ENCODE data around the gene CDH24. TPM values are rescaled to one million over a fixed set of nuclear protein-coding genes. Genes with fewer than 3 reads are reported as not detected.
A peak's percentile ranks its signal among the peaks of the same experiment; 100 is the strongest.

The CDH24 gene
- total RNA-seq, 1 experiment from 2014 or later, result 2.9 TPM

DNA sequence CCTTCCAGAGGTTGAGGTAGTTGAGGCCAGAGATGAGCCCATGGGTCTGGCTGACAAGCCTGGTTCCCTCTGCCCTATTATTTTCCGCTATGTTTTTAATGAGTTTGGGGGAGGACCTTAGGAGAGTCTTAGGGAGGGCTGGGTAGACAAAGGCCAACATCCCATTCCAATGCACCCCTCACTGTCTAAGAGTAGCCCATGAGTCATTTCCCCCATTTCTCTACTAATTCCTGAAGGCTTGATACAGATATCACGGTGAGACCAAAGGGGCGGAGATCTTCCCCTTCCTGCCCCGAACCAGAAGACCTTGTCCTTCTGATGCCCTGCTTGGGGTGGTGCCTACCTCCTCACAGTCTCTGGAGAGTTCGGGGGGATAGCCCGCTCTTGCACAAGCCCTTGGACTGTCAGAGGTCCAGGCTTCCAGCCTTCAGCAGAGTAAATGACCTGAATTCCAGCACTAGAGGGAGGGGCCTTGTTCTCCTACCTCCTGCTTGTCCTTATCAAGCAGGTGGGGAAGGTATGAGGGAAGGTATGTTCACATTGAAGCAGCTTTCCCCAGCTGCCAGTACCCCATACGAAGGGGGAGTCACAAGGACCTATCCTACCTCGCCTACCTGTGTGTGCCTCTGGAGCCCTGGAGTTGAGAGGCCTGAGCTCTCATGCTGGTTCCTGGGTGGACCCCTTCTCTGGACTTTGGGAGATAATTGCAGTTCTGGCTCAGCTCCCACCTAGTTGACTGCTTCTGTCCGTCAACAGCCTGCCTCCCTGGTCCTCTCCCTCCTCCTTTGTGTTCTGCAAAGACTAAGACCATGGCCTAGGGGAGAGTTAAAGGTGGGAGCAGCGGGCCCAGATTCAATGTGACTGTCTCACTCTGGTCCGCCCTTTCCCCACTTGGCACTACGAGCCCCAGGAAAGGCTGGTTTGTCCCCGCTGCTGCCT, 11.6 kb downstream of the CDH24 start:
- no peak for DNase-seq (ENCODE audit: low spot score)

- DNase-seq (ENCODE audit: low spot score), result no peak
Measured at GRCh38 chr14:23044840-23045239, 12.5 kb downstream of the CDH24 start.

DNA sequence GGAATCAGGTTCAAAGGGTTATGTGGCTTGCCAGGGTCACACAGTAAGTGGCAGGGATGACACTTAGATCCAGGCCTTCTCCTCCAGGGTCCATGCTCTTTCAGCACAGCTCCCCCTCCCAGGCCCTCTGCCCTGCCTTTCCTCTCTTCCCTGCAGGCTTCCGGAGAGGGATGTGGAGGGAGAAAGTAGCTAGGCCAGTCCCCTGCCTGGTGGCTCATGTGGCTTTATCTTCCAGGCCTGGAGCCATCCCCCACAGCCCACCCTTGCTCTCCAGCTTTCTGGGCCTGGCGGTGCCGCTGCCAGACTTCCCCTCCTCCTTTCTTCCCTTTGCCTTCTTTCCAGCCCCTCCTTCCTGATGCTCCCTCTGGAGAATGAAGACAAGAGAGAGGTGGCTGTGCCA, 13.6 kb downstream of the CDH24 start:
- DNase-seq (ENCODE audit: low spot score), result no peak

DNA sequence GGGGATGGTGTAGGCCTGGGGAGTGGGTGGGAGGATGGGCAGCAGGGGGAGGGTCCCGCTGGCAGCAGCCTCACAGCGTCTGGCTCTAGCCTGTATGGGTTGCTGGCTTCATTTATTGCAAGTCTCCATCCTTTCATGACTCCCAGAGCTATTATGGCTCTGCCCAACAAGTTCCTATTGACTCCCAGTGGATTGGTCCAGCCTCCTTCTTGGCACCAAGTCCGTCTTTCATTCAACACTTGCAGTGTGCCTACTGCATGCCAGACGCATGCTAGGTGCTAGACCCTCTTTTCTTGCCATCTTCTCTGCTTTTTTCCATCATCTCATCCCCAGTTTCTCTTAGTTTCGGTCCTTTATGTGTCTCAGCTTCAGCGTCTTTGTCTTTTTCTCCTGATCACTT, 14.2 kb downstream of the CDH24 start:
- DNase-seq (ENCODE audit: low spot score), result no peak

DNA sequence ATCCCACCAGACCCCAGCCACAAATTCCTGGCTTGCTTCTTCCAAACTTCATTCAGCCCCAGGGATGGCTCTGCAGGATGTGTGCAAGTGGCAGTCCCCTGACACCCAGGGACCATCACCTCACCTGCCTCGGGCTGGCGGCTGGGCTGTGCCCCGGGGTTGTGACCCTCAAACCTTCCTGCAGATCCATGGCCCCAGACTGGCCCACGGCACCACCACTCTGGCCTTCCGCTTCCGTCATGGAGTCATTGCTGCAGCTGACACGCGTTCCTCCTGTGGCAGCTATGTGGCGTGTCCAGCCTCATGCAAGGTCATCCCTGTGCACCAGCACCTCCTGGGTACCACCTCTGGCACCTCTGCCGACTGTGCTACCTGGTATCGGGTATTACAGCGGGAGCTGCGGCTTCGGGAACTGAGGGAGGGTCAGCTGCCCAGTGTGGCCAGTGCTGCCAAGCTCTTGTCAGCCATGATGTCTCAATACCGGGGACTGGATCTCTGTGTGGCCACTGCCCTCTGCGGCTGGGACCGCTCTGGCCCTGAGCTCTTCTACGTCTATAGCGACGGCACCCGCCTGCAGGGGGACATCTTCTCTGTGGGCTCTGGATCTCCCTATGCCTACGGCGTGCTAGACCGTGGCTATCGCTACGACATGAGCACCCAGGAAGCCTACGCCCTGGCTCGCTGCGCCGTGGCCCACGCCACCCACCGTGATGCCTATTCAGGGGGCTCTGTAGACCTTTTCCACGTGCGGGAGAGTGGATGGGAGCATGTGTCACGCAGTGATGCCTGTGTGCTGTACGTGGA, 15.0 kb downstream of the CDH24 start, which contains the start of gene PSMB11:
Gene PSMB11, plus strand, starts transcription at position 51 of the 804 bp plus-strand sequence. Its CDS starts 14 bp downstream, at position 65.
- no peak for DNase-seq (ENCODE audit: low spot score)

- DNase-seq (ENCODE audit: low spot score), result no peak
Measured at GRCh38 chr14:23041729-23042128, 15.6 kb downstream of the CDH24 start.

- no peak for DNase-seq (ENCODE audit: low spot score)
Measured at GRCh38 chr14:23040100-23040499, 17.2 kb downstream of the CDH24 start.

DNA sequence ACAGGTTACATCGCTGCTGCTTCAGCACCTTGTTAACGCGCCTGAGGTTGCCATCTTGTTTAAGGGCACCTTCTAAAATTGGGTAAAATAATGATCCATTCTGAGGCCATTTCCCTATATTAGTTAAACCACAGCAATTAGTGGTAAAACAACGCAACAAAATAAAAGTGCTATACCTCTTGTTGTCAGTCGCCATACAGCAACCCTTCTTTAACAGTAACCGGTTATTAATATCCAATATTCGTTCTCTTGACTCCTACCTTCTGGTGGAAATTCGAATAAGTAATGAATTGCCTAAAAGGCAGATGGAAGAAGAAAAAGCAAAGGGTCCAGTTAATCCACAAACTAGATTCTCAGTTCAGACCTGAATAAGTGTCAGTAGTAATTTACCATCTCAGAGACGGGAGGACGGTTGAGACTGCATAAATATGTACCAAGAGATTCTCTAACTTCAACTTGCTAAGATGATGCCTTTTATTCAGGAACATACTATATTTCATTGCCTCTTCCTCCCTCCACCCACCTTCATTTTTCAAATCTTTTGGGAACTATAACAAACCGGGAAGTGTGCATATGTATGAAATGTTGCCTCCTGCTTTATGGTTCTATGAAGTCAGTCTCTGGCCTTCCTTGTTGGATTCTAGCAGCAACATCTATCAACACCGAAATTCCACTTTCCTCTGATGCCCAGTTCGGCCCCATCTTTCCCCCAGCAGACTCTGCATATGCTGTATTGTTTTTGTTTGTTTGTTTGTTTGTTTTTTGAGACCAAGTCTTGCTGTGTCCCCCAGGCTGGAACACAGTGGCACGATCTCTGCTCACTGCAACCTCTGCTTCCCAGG, 21.8 kb downstream of the CDH24 start:
- DNase-seq (ENCODE audit: low spot score), result no peak

- peak; percentile 97 for DNase-seq (ENCODE audit: low spot score)
Measured at GRCh38 chr14:23034498-23035302, 22.6 kb downstream of the CDH24 start, which contains the start of gene PSMB5. Gene PSMB5 (minus strand): TSS chr14:23034900. CDS start chr14:23034881, 19 bp downstream.

- no peak for DNase-seq (ENCODE audit: low spot score)
Measured at GRCh38 chr14:23033801-23034497, 23.4 kb downstream of the CDH24 start.

DNA sequence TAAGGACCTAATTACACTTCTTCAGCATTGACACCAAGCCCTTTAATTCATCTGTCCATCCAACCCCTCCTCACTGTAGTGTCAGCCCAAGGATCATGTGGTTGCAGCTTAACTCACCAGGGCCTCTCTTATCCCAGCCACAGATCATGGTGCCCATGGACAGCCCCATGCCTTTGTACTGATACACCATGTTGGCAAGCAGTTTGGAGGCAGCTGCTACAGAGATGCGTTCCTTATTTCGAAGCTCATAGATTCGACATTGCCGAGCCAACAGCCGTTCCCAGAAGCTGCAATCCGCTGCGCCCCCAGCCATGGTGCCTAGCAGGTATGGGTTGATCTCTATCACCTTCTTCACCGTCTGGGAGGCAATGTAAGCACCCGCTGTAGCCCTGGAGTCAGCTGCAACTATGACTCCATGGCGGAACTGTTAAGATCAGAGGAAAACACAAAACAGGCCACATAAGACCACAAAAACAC, 24.0 kb downstream of the CDH24 start:
- no peak for DNase-seq (ENCODE audit: low spot score)

GRCh38 chr14:23030936-23031335, 26.4 kb downstream of the CDH24 start:
- no peak for DNase-seq (ENCODE audit: low spot score)

DNA sequence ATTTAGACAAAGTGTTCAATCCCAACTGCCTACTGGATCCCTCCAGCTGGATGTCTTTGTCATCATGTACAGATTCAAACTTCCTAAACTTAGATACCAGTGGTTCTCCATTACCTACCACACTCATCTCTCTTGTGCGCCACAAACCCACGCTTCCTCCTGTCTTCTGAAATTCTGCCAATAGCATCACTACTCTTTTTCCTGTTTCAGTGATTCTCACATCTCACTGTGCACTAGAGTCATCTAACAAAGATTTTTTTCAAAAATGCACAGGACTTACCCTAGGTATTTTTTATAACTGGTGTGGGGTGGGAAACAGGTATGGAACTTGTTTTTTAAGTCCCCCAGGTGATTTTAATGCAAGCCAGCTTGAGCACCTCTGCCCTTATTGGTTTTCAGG, 28.5 kb downstream of the CDH24 start:
- no peak for DNase-seq (ENCODE audit: low spot score)

DNA sequence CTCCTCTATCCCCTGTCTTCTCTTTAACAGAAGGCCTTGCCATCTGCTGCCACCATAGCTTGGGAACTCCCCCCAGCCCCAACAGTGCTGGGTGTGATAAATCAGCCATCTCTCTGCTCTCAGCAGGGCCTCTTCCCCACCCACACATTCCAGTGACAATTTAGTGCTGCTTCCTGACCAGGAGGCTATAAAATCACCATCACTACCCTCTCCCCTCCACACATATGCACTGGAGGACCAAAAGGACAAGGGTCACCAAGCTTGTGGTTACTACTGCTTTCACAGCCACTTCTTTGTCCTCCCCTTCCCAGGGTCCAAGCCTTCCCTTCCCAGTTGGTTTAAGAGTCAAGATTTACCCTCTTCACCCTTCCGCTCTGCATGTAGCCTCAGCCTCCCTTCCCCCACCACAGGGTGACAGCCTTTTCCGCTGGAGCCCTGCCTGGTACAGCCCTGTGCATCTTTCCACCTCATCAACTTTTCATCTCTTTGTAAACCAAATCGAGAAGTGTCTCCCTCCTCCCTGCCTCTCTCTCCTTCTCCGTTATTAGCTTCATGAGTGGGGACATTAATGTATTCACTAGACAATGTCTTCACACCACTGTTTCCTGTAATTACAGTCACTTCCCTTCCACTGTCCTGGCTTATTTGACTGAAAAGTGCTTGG, 32.0 kb downstream of the CDH24 start:
- DNase-seq (ENCODE audit: low spot score), result no peak

DNA sequence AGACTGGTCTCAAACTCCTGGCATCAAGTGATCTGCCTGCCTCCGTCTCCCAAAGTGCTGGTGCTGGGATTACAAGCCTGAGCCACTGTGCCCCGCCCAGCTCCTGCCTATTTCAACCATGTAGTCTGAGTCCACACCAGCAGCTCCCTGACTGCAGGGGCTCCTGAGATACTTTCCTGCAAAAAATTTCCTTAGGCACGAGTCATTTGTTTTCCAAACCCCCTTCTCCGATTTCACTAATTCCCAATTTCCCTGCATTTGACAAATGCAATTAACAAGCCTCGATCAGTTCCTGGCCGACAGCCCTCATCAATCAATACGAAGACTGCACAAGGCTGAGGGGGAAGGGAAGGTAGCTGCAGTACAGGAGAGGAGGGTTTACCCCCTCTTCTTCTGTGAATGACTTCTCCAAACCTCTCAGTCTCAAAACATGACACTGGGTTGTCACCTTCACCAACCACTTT, 32.7 kb downstream of the CDH24 start:
- DNase-seq (ENCODE audit: low spot score), result no peak

DNA sequence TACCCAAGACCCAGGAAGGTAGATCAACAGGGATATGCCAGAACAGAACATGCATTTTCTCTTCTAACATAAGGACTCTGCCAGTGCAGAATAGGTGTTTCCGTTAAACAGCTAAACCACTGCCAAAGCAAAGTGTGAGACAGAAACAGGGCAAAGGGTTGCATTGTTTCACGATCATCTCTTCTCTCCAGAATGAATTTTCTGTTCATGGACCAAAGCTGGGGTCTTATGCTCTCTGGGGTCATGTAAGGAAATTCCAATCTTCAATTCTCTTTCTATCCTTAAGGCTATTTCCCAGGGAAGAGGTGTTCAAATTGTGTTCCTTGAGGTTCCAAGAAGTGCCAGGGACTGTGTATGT, 33.5 kb downstream of the CDH24 start:
- no peak for DNase-seq (ENCODE audit: low spot score)

GRCh38 chr14:23023022-23023794, 34.1 kb downstream of the CDH24 start:
- no peak for DNase-seq (ENCODE audit: low spot score)

DNA sequence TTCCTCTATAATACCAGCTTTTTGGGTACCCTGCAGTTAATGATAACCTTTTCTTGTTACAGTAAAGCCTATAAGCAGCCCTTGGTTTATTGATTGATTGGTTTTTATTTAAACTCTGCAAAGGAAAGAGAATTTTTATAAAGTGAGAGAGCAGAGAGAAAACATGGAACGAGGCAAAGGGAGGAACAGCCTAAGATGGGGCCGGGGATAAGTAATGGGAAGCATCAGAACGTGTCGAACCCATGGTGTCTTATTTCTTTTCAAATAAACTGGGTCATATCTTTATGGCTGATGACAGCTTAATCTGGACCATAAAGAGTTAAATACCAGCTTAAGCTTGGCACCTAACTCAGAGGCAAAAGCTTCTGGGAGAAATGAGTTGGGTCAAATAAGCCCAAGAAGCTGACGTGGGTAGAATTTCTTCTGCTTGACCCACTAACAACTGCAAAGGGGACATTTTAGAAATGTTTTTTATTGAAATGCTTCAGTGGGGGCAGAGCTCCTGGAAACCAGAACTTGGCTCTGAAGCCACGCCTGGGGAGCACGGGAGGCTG, 35.4 kb downstream of the CDH24 start:
- no peak for DNase-seq (ENCODE audit: low spot score)

Measured in H4 (cell line).